A549 (cell line): ENCODE measurements around the gene OR11H7.

ENCODE experiments used
- CBX2 ChIP-seq: fragments of 200-600 bp; sonication (generic); IDR thresholded peaks from 2 replicates; pipeline ENCODE4 v1.6.1; 2016; ENCODE audit warnings: low read depth, mild to moderate bottlenecking, borderline replicate concordance
- KDM1A ChIP-seq: fragments of 200-600 bp; sonication (generic); IDR thresholded peaks from 2 replicates; pipeline ENCODE4 v1.6.1; 2016; ENCODE audit warnings: low read depth, mild to moderate bottlenecking
- MAFK ChIP-seq: fragments of 450-650 bp; IDR thresholded peaks from 2 replicates; pipeline ENCODE4 v1.6.1; 2014; ENCODE audit not compliant: partially characterized antibody
- POLR2A ChIP-seq: IDR thresholded peaks from 2 replicates; pipeline ENCODE4 v1.6.1; 2012; ENCODE audit warnings: mild to moderate bottlenecking, low read length
- POLR2AphosphoS2 ChIP-seq: conservative IDR thresholded peaks from 2 replicates; pipeline ENCODE4 v1.6.1; 2012; ENCODE audit warnings: low read length, improper control_type of control experiment, inconsistent platforms
- RAD21 ChIP-seq, 2 experiments: fragments of >200 bp in 1 of 2; sonication (Bioruptor Twin) in 1 of 2; formaldehyde crosslinking in 1 of 2; IDR thresholded peaks in 1 of 2; conservative IDR thresholded peaks in 1 of 2; 2 replicates in 1 of 2; 3 replicates in 1 of 2; pipeline ENCODE4 v1.6.1; 2012 to 2018; ENCODE audit warnings: inconsistent platforms in 1 of 2
- RFX5 ChIP-seq: fragments of 450-650 bp; IDR thresholded peaks from 2 replicates; pipeline ENCODE4 v1.7.1; 2014; ENCODE audit warnings: antibody characterized with exemption, mild to moderate bottlenecking, moderate library complexity
- RNF2 ChIP-seq: fragments of 200-600 bp; sonication (generic); IDR thresholded peaks from 2 replicates; pipeline ENCODE4 v1.6.1; 2016; ENCODE audit warnings: low read depth, mild to moderate bottlenecking, antibody characterized with exemption, moderate library complexity, borderline replicate concordance
- ZNF302 ChIP-seq: fragments of 250-450 bp; sonication (Bioruptor Pico); IDR thresholded peaks from 2 replicates; pipeline ENCODE4 v1.9.0; 2021; ENCODE audit warnings: inconsistent platforms, mild to moderate bottlenecking, moderate library complexity
- TF ChIP-seq, protein P1 (sequence below): fragments of >200 bp; sonication (Bioruptor Twin); formaldehyde crosslinking; IDR thresholded peaks from 3 replicates; pipeline ENCODE4 v1.5.1; 2016
- TF ChIP-seq, protein P2 (sequence below): fragments of 450-650 bp; IDR thresholded peaks from 2 replicates; pipeline ENCODE4 v1.6.1; 2014; ENCODE audit warnings: antibody characterized with exemption
- TF ChIP-seq, protein P3 (sequence below): IDR thresholded peaks from 2 replicates; pipeline ENCODE4 v1.6.1; 2012

DNA sequence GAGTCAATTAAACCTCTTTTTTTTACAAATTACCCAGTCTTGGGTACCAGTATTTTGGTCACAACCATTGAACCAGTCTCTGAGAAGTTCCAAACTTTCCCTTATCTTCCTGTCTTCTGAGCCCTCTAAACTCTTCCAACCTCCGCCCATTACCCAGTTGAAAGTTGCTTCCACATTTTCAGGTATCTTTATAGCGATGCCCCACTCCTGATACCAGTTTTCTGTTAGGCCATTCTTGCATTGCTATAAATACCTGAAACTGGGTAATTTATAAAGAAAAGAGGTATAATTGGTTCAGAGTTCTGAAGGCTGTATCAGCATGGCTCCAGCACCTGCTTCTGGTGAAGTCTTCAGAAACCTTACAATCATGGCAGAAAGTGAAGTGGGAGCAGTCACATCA is 45.3 kb downstream of the OR11H7 start:
- TF ChIP-seq, protein P1, sequence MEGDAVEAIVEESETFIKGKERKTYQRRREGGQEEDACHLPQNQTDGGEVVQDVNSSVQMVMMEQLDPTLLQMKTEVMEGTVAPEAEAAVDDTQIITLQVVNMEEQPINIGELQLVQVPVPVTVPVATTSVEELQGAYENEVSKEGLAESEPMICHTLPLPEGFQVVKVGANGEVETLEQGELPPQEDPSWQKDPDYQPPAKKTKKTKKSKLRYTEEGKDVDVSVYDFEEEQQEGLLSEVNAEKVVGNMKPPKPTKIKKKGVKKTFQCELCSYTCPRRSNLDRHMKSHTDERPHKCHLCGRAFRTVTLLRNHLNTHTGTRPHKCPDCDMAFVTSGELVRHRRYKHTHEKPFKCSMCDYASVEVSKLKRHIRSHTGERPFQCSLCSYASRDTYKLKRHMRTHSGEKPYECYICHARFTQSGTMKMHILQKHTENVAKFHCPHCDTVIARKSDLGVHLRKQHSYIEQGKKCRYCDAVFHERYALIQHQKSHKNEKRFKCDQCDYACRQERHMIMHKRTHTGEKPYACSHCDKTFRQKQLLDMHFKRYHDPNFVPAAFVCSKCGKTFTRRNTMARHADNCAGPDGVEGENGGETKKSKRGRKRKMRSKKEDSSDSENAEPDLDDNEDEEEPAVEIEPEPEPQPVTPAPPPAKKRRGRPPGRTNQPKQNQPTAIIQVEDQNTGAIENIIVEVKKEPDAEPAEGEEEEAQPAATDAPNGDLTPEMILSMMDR = no peak
- TF ChIP-seq KDM1A = no peak
- no peak for TF ChIP-seq POLR2AphosphoS2
- no peak for TF ChIP-seq RFX5
- TF ChIP-seq, protein P2, sequence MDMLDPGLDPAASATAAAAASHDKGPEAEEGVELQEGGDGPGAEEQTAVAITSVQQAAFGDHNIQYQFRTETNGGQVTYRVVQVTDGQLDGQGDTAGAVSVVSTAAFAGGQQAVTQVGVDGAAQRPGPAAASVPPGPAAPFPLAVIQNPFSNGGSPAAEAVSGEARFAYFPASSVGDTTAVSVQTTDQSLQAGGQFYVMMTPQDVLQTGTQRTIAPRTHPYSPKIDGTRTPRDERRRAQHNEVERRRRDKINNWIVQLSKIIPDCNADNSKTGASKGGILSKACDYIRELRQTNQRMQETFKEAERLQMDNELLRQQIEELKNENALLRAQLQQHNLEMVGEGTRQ = no peak
- TF ChIP-seq POLR2A = no peak
- no peak for TF ChIP-seq RAD21 (conservative IDR thresholded peaks at IDR 0.05 in 1 of 2, IDR thresholded peaks at IDR 0.05 in 1 of 2)
- TF ChIP-seq ZNF302 (CRISPR knock-in tag) = no peak
- TF ChIP-seq MAFK = no peak
- TF ChIP-seq CBX2 = no peak
- TF ChIP-seq, protein P3, sequence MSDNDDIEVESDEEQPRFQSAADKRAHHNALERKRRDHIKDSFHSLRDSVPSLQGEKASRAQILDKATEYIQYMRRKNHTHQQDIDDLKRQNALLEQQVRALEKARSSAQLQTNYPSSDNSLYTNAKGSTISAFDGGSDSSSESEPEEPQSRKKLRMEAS = no peak
- TF ChIP-seq RNF2 = no peak
